ENCODE results near the gene IL25. TPM values are rescaled to one million over a fixed set of nuclear protein-coding genes. Genes with fewer than 3 reads are reported as not detected.

Gene IL25
- total RNA-seq, 4 donors from 2014 or later: not detected

GRCh38 chr14:23353433-23353780, 19.2 kb upstream of the IL25 start:
- no peak overlapping the region for H3K4me3 ChIP-seq
- no peak for DNase-seq (ENCODE audit: extremely low spot score)
- peaks cover 0 to 23% (median 9%) of the 10 kb centered on the region in 4 donors for H3K36me3 ChIP-seq
- no peaks in the 10 kb centered on the region for H3K27me3 ChIP-seq
- WGBS: 73% methylated on average over 5 of the region's 5 CpGs
- H3K4me1 ChIP-seq: peaks cover 10 to 26% (median 21%) of the 10 kb centered on the region in 4 donors
- H3K27ac ChIP-seq (replicated peaks in 1 of 4): peak overlapping the region in 3 of 4 donors; percentile 27 to 81 (median 56)
- intact Hi-C loops (cut with DNase I): no loop called here
- no peaks in the 10 kb centered on the region for H3K9me3 ChIP-seq
- TF ChIP-seq EP300 (IDR thresholded peaks at IDR 0.05) (no peak), POLR2A (IDR thresholded peaks at IDR 0.05; ENCODE audit: low read depth) (no peak), POLR2AphosphoS5 (IDR thresholded peaks at IDR 0.05) (no peak), CTCF (IDR thresholded peaks at IDR 0.05) (no peak)

- peaks cover 10 to 42% (median 36%) of the 10 kb centered on the region in 4 donors for H3K4me1 ChIP-seq
- intact Hi-C loops (cut with DNase I): no loop called here
- peaks cover 0 to 39% (median 16%) of the 10 kb centered on the region in 4 donors for H3K36me3 ChIP-seq
- no peaks in the 10 kb centered on the region for H3K9me3 ChIP-seq
- no peak for DNase-seq (ENCODE audit: extremely low spot score)
- WGBS: 79% methylated on average over 6 of the region's 6 CpGs
- no peak overlapping the region for H3K4me3 ChIP-seq
- TF ChIP-seq EP300 (IDR thresholded peaks at IDR 0.05): no peak
- TF ChIP-seq POLR2A (IDR thresholded peaks at IDR 0.05; ENCODE audit: low read depth): no peak
- TF ChIP-seq POLR2AphosphoS5 (IDR thresholded peaks at IDR 0.05): no peak
- TF ChIP-seq CTCF (IDR thresholded peaks at IDR 0.05): no peak
- no peaks in the 10 kb centered on the region for H3K27me3 ChIP-seq
- H3K27ac ChIP-seq (replicated peaks in 1 of 4): no peak overlapping the region
Measured at GRCh38 chr14:23354990-23355389, 17.6 kb upstream of the IL25 start.

- Histone ChIP-seq H3K27ac (replicated peaks in 1 of 4) (no peak overlapping the region), H3K36me3 (peaks cover 0 to 47% (median 18%) of the 10 kb centered on the region in 4 donors), H3K27me3 (no peaks in the 10 kb centered on the region), H3K4me3 (no peak overlapping the region), H3K4me1 (peaks cover 10 to 51% (median 45%) of the 10 kb centered on the region in 4 donors), H3K9me3 (no peaks in the 10 kb centered on the region)
- 84% methylated on average over 6 of the region's 6 CpGs for WGBS
- DNase-seq (ENCODE audit: extremely low spot score): no peak
- peak in 1 of 2 donors; percentile 7 for TF ChIP-seq POLR2AphosphoS5 (IDR thresholded peaks at IDR 0.05)
- TF ChIP-seq CTCF (IDR thresholded peaks at IDR 0.05): no peak
- intact Hi-C loops (cut with DNase I): no loop called here
Measured at GRCh38 chr14:23355871-23356435, 16.7 kb upstream of the IL25 start.

GRCh38 chr14:23356662-23357061, 15.9 kb upstream of the IL25 start:
- TF ChIP-seq POLR2AphosphoS5 (IDR thresholded peaks at IDR 0.05) (no peak), CTCF (IDR thresholded peaks at IDR 0.05) (no peak), POLR2A (IDR thresholded peaks at IDR 0.05; ENCODE audit: low read depth) (no peak), EP300 (IDR thresholded peaks at IDR 0.05) (no peak)
- no peak for DNase-seq (ENCODE audit: extremely low spot score)
- Histone ChIP-seq H3K27ac (replicated peaks in 1 of 4) (no peak overlapping the region), H3K36me3 (peaks cover 0 to 47% (median 18%) of the 10 kb centered on the region in 4 donors), H3K27me3 (no peaks in the 10 kb centered on the region), H3K4me3 (no peak overlapping the region), H3K4me1 (peaks cover 9 to 54% (median 49%) of the 10 kb centered on the region in 4 donors), H3K9me3 (no peaks in the 10 kb centered on the region)
- 91% methylated on average over 4 of the region's 4 CpGs for WGBS
- intact Hi-C loops (cut with DNase I): no loop called here

- DNase-seq (ENCODE audit: extremely low spot score): no peak
- Histone ChIP-seq H3K27me3 (no peaks in the 10 kb centered on the region), H3K4me3 (no peak overlapping the region), H3K9me3 (no peaks in the 10 kb centered on the region), H3K36me3 (peaks cover 0 to 47% (median 18%) of the 10 kb centered on the region in 4 donors), H3K4me1 (peaks cover 4 to 54% (median 49%) of the 10 kb centered on the region in 4 donors), H3K27ac (replicated peaks in 1 of 4) (peak overlapping the region in 1 of 4 donors; percentile 14)
- intact Hi-C loops (cut with DNase I): no loop called here
- WGBS: 87% methylated on average over 4 of the region's 8 CpGs
- TF ChIP-seq EP300 (IDR thresholded peaks at IDR 0.05) (no peak), POLR2AphosphoS5 (IDR thresholded peaks at IDR 0.05) (no peak), CTCF (IDR thresholded peaks at IDR 0.05) (no peak)
Measured at GRCh38 chr14:23357261-23357660, 15.3 kb upstream of the IL25 start.

Measured in esophagus muscularis mucosa (tissue), 4 donors.